ENCODE data around the gene USP14.

USP14 gene

DNA sequence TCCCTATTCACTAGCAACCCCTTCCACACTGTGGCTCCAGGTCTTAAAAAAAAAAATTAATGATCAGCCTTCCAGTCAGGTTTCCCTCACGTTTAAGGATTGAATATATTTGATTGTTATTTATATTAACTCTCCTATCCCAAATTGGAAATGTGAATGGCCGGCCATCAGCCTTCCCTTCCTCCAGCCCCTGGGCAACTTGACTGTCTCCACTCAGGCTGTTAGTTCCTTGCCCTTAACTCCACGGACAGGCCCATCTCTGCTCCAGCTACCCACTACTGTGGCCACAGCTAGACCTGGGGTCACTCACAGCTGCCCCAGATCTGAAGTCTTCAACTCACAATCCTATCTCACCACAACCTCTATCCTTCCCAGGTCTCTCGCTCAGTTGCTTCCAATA is 69.5 kb downstream of the USP14 start:
- TF ChIP-seq, protein P1, sequence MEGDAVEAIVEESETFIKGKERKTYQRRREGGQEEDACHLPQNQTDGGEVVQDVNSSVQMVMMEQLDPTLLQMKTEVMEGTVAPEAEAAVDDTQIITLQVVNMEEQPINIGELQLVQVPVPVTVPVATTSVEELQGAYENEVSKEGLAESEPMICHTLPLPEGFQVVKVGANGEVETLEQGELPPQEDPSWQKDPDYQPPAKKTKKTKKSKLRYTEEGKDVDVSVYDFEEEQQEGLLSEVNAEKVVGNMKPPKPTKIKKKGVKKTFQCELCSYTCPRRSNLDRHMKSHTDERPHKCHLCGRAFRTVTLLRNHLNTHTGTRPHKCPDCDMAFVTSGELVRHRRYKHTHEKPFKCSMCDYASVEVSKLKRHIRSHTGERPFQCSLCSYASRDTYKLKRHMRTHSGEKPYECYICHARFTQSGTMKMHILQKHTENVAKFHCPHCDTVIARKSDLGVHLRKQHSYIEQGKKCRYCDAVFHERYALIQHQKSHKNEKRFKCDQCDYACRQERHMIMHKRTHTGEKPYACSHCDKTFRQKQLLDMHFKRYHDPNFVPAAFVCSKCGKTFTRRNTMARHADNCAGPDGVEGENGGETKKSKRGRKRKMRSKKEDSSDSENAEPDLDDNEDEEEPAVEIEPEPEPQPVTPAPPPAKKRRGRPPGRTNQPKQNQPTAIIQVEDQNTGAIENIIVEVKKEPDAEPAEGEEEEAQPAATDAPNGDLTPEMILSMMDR (IDR thresholded peaks at IDR 0.05; ENCODE audit: insufficient read depth, low read depth, low read length, missing control alignments), result no peak
- DNase-seq (ENCODE audit: low read depth), result no peak
- no peak overlapping the region for H3K4me3 ChIP-seq (ENCODE audit: low read depth, low read length)

DNA sequence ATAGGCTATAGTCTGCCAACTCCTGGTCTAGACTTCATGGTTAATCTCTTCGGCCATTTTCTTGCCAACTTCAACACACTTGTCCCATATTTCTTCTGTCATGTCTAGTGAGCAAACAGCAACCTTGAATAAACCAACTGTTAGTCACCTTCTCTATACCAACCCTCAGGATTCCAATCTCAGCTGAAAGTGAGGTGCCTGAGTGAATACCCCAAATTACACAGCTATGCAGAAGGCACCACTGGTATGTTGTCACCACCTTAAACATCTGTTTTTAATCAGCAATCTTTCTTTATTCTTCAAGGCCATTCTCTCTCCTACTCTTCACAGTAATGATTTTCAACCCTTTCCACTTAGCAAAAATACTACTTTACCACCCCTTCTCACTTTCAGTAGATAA is 70.2 kb downstream of the USP14 start:
- no peak for DNase-seq (ENCODE audit: low read depth)
- no peak overlapping the region for H3K4me3 ChIP-seq (ENCODE audit: low read depth, low read length)
- TF ChIP-seq, protein P1 (IDR thresholded peaks at IDR 0.05; ENCODE audit: insufficient read depth, low read depth, low read length, missing control alignments), result no peak

- DNase-seq (ENCODE audit: low read depth), result no peak
- TF ChIP-seq, protein P1 (IDR thresholded peaks at IDR 0.05; ENCODE audit: insufficient read depth, low read depth, low read length, missing control alignments), result no peak
These were observed 73.2 kb downstream of the USP14 start for GRCh38 chr18:231563-231962.

DNA sequence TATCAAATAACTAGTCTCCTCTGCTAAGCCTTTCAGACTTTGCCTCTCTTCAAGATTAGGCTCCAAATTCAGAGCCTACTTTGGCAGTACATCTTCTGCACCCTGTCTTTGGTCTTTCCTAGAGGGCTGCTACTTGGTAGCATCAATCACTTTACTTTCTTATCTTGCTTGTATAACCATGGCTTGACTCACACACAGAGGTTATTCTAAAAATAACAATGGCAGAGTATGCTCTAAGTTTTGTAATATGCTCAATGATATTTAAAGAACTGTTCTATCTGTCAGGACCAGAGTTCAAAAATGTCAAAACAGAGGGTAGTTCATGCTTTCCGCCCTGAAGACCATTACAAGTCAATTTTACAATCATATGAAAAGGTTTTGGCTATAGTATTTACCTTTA is 81.8 kb downstream of the USP14 start:
- no peak for DNase-seq (ENCODE audit: low read depth)
- H3K4me3 ChIP-seq (ENCODE audit: low read depth, low read length), result no peak overlapping the region
- TF ChIP-seq, protein P1 (IDR thresholded peaks at IDR 0.05; ENCODE audit: insufficient read depth, low read depth, low read length, missing control alignments), result no peak

More at GRCh38 chr18:231563-231962, 73.2 kb downstream of the USP14 start:
- H3K4me3 ChIP-seq (ENCODE audit: low read depth, low read length), result no peak overlapping the region

- DNase-seq (ENCODE audit: low read depth), result no peak
- H3K4me3 ChIP-seq (ENCODE audit: low read depth, low read length), result no peak overlapping the region
- TF ChIP-seq, protein P1 (IDR thresholded peaks at IDR 0.05; ENCODE audit: insufficient read depth, low read depth, low read length, missing control alignments), result no peak
These were observed 87.0 kb downstream of the USP14 start for GRCh38 chr18:245282-245847.

- no peak for DNase-seq (ENCODE audit: low read depth)
- no peak overlapping the region for H3K4me3 ChIP-seq (ENCODE audit: low read depth, low read length)
- TF ChIP-seq, protein P1 (IDR thresholded peaks at IDR 0.05; ENCODE audit: insufficient read depth, low read depth, low read length, missing control alignments), result no peak
These were observed 89.7 kb downstream of the USP14 start for GRCh38 chr18:248053-248452.

DNA sequence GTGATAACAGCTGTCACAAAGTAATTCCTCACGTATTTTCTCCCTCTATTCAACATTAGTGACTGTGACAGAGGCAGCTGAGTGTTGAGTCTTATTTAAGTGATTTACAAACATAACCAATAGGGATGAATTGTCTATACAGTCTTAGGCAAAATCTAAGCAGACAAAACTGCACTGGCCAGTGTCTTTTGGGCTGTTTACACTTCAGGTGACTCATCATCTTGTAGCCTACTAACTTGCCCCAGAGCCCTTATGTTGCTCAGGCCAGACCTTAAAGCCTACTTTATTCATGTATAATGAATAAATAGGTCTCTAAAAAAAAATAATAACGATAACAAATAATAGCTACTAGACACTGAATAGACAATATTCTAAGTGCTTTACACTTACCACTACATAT is 92.3 kb downstream of the USP14 start:
- H3K4me3 ChIP-seq (ENCODE audit: low read depth, low read length), result no peak overlapping the region
- DNase-seq (ENCODE audit: low read depth), result no peak
- TF ChIP-seq, protein P1 (IDR thresholded peaks at IDR 0.05; ENCODE audit: insufficient read depth, low read depth, low read length, missing control alignments), result no peak

Measured in GM12865 (cell line).